ENCODE data around the gene KRTAP10-11. TPM values are rescaled to one million over a fixed set of nuclear protein-coding genes. Genes with fewer than 3 reads are reported as not detected.

The KRTAP10-11 gene
- total RNA-seq, 1 donor from 2014 or later = not detected

GRCh38 chr21:44611551-44611950 is 34.7 kb upstream of the KRTAP10-11 start:
- Histone ChIP-seq H3K36me3 (ENCODE audit: control insufficient read depth, insufficient read depth, low read length) (no peaks in the 10 kb centered on the region), H3K4me3 (ENCODE audit: low read depth, low read length) (no peak overlapping the region), H3K27me3 (ENCODE audit: control insufficient read depth, insufficient read depth, low read length) (peaks cover 6% of the 10 kb centered on the region)
- TF ChIP-seq CTCF (IDR thresholded peaks at IDR 0.05; ENCODE audit: insufficient read depth, low read length, poor library complexity, severe bottlenecking) = no peak
- DNase-seq (ENCODE audit: low read depth) = no peak

- H3K4me3 ChIP-seq (ENCODE audit: low read depth, low read length) = no peak within 1 kb of the TSS
- no peak for TF ChIP-seq CTCF (IDR thresholded peaks at IDR 0.05; ENCODE audit: insufficient read depth, low read length, poor library complexity, severe bottlenecking)
- peaks cover 6% of the 10 kb centered on the region for H3K27me3 ChIP-seq (ENCODE audit: control insufficient read depth, insufficient read depth, low read length)
- no peak for DNase-seq (ENCODE audit: low read depth)
- no peaks in the 10 kb centered on the region for H3K36me3 ChIP-seq (ENCODE audit: control insufficient read depth, insufficient read depth, low read length)
Measured at GRCh38 chr21:44612029-44612486, 34.2 kb upstream of the KRTAP10-11 start, which contains the start of gene KRTAP10-8. Gene KRTAP10-8, plus strand, starts transcription at chr21:44612079. Its CDS starts 22 bp downstream, at chr21:44612101.

- no peak for DNase-seq (ENCODE audit: low read depth)
- no peak overlapping the region for H3K4me3 ChIP-seq (ENCODE audit: low read depth, low read length)
- TF ChIP-seq CTCF (IDR thresholded peaks at IDR 0.05; ENCODE audit: insufficient read depth, low read length, poor library complexity, severe bottlenecking) = no peak
Measured at GRCh38 chr21:44612669-44613229, 33.5 kb upstream of the KRTAP10-11 start.

GRCh38 chr21:44613386-44614155 is 32.6 kb upstream of the KRTAP10-11 start:
- H3K27me3 ChIP-seq (ENCODE audit: control insufficient read depth, insufficient read depth, low read length) = peaks cover 6% of the 10 kb centered on the region
- no peak for DNase-seq (ENCODE audit: low read depth)
- no peak for TF ChIP-seq CTCF (IDR thresholded peaks at IDR 0.05; ENCODE audit: insufficient read depth, low read length, poor library complexity, severe bottlenecking)
- H3K4me3 ChIP-seq (ENCODE audit: low read depth, low read length) = no peak overlapping the region
- H3K36me3 ChIP-seq (ENCODE audit: control insufficient read depth, insufficient read depth, low read length) = no peaks in the 10 kb centered on the region

More at GRCh38 chr21:44612669-44613229, 33.5 kb upstream of the KRTAP10-11 start:
- Histone ChIP-seq H3K36me3 (ENCODE audit: control insufficient read depth, insufficient read depth, low read length) (no peaks in the 10 kb centered on the region), H3K27me3 (ENCODE audit: control insufficient read depth, insufficient read depth, low read length) (peaks cover 6% of the 10 kb centered on the region)

GRCh38 chr21:44614161-44614631 is 32.0 kb upstream of the KRTAP10-11 start:
- no peak for TF ChIP-seq CTCF (IDR thresholded peaks at IDR 0.05; ENCODE audit: insufficient read depth, low read length, poor library complexity, severe bottlenecking)
- no peak for DNase-seq (ENCODE audit: low read depth)
- Histone ChIP-seq H3K36me3 (ENCODE audit: control insufficient read depth, insufficient read depth, low read length) (no peaks in the 10 kb centered on the region), H3K27me3 (ENCODE audit: control insufficient read depth, insufficient read depth, low read length) (peaks cover 6% of the 10 kb centered on the region), H3K4me3 (ENCODE audit: low read depth, low read length) (no peak overlapping the region)
